GM23248 (cell line): ENCODE data around the gene PPA2.

Experiments
- EZH2 ChIP-seq: fragments of 200-600 bp; sonication (generic); IDR thresholded peaks from 2 replicates; pipeline ENCODE4 v1.6.1; 2018; ENCODE audit warnings: antibody characterized with exemption, mild to moderate bottlenecking; ENCODE audit not compliant: insufficient read depth, poor library complexity, severe bottlenecking
- EZH2phosphoT487 ChIP-seq: fragments of 200-600 bp; sonication (generic); IDR thresholded peaks from 2 replicates; pipeline ENCODE4 v1.6.1; 2018; ENCODE audit warnings: antibody characterized with exemption, moderate library complexity, mild to moderate bottlenecking, low read depth; ENCODE audit not compliant: insufficient read depth

DNA sequence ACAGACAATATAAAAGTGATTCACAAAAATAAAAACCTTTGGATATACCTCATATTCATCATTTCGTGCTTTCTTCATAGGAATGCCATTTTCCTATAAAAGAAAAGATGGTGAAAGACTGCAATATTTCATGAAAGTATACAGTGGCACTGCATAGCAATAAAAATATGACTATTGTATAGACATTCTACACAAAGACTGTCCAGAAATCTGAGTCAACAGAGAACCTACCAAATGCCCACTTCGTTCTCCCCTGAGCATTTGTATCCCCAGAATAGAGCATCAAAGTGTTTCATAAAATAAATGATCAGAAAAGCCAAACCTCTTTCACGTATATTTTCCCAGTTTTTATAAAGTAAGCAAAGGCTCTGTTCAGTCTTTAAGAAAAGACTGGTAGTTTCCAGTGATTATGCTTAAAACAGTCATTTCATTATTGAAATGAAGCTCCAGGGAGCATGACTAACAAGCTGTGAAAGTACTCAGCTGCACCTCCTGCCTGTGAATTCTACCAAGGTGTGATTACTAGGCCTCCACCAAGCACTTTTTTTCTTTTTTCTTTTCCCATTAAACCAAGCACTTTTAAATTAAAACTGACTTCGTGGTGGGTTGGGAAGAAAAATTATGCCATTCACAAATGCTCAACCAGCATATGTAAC is 20.2 kb downstream of the PPA2 start:
- no peak for TF ChIP-seq EZH2phosphoT487
- TF ChIP-seq EZH2, result no peak
